Coronary artery (tissue), 2 donors: Measurements from ENCODE around the gene FAM78A.

Experiments
- DNase-seq: peaks from one replicate; pipeline ENCODE4 v3.0.0-alpha.2; 2017; ENCODE audit warnings: low spot score
- H3K27ac ChIP-seq, 2 donors: fragments of 200-600 bp; sonication (generic); one replicate each; pipeline ENCODE4 v1.5.1; 2016 to 2019
- H3K4me3 ChIP-seq: fragments of 200-600 bp; sonication (generic); 2 replicates; pipeline ENCODE4 v1.5.1; 2016; ENCODE audit warnings: mild to moderate bottlenecking, moderate library complexity
- CTCF ChIP-seq: fragments of 200-600 bp; sonication (generic); IDR thresholded peaks from one replicate; pipeline ENCODE4 v1.5.1; 2019; ENCODE audit warnings: antibody characterized with exemption

FAM78A gene

GRCh38 chr9:131307974-131308373 lies 31.7 kb upstream of the FAM78A start:
- no peak overlapping the region for H3K27ac ChIP-seq
- no peak for DNase-seq
- TF ChIP-seq CTCF = no peak
- H3K4me3 ChIP-seq = no peak overlapping the region

- no peak for DNase-seq
- no peak for TF ChIP-seq CTCF
- H3K4me3 ChIP-seq = no peak overlapping the region
- H3K27ac ChIP-seq = no peak overlapping the region
These were observed 30.2 kb upstream of the FAM78A start for GRCh38 chr9:131306397-131307004.

GRCh38 chr9:131304676-131305355 lies 28.5 kb upstream of the FAM78A start:
- no peak for DNase-seq
- Histone ChIP-seq H3K4me3 (no peak overlapping the region), H3K27ac (no peak overlapping the region)
- no peak for TF ChIP-seq CTCF

GRCh38 chr9:131303381-131304321 lies 27.3 kb upstream of the FAM78A start:
- no peak for DNase-seq
- Histone ChIP-seq H3K4me3 (no peak overlapping the region), H3K27ac (no peak overlapping the region)
- no peak for TF ChIP-seq CTCF

- no peak for DNase-seq
- TF ChIP-seq CTCF = no peak
- H3K27ac ChIP-seq = no peak overlapping the region
- no peak overlapping the region for H3K4me3 ChIP-seq
These were observed 26.1 kb upstream of the FAM78A start for GRCh38 chr9:131302244-131303075.

GRCh38 chr9:131300444-131300843 lies 24.1 kb upstream of the FAM78A start:
- DNase-seq = no peak
- Histone ChIP-seq H3K27ac (no peak overlapping the region), H3K4me3 (no peak overlapping the region)
- no peak for TF ChIP-seq CTCF
